H9 (cell line): ENCODE results near the gene TMPRSS7. TPM values are rescaled to one million over a fixed set of nuclear protein-coding genes. Genes with fewer than 3 reads are reported as not detected.

Experiments used
- DNase-seq: peaks from one replicate; pipeline ENCODE4 v3.0.0-alpha.2; 2017
- H2AFZ ChIP-seq: one replicate; pipeline ENCODE4 v1.6.1; 2013; ENCODE audit warnings: mild to moderate bottlenecking, low read length, control low read depth, moderate library complexity
- H2AK5ac ChIP-seq: 2 replicates; pipeline ENCODE4 v1.6.1; 2013; ENCODE audit warnings: low read length, control low read depth, mixed read lengths; ENCODE audit not compliant: insufficient read length
- H2BK120ac ChIP-seq: one replicate; pipeline ENCODE4 v1.6.1; 2013; ENCODE audit warnings: low read depth, mild to moderate bottlenecking, low read length, control low read depth, inconsistent platforms; ENCODE audit not compliant: poor library complexity, severe bottlenecking
- H2BK12ac ChIP-seq: 2 replicates; pipeline ENCODE4 v1.6.1; 2013; ENCODE audit warnings: low read length, control low read depth, mixed read lengths, low read depth; ENCODE audit not compliant: insufficient read length
- H2BK15ac ChIP-seq: 2 replicates; pipeline ENCODE4 v1.6.1; 2013; ENCODE audit warnings: low read depth, low read length, control low read depth
- H2BK20ac ChIP-seq: one replicate; pipeline ENCODE4 v1.6.1; 2013; ENCODE audit warnings: low read depth, mild to moderate bottlenecking, low read length, control low read depth, inconsistent platforms; ENCODE audit not compliant: poor library complexity, severe bottlenecking
- H2BK5ac ChIP-seq: 2 replicates; pipeline ENCODE4 v1.6.1; 2013; ENCODE audit warnings: low read length, control low read depth, mixed read lengths; ENCODE audit not compliant: insufficient read length
- H3K14ac ChIP-seq: 2 replicates; pipeline ENCODE4 v1.6.1; 2013; ENCODE audit warnings: low read length, control low read depth; ENCODE audit not compliant: insufficient read depth
- H3K18ac ChIP-seq: 2 replicates; pipeline ENCODE4 v1.6.1; 2013; ENCODE audit warnings: low read depth, mild to moderate bottlenecking, mixed read lengths, low read length, control low read depth; ENCODE audit not compliant: insufficient read length
- H3K23ac ChIP-seq: 2 replicates; pipeline ENCODE4 v1.6.1; 2013; ENCODE audit warnings: low read length, control low read depth, mixed read lengths, low read depth; ENCODE audit not compliant: insufficient read length
- H3K23me2 ChIP-seq: 2 replicates; pipeline ENCODE4 v1.6.1; 2013; ENCODE audit warnings: low read depth, mild to moderate bottlenecking, mixed read lengths, low read length, control low read depth; ENCODE audit not compliant: insufficient read length, poor library complexity, severe bottlenecking
- H3K27ac ChIP-seq: 2 replicates; pipeline ENCODE4 v1.5.1; 2013; ENCODE audit warnings: low read length, control low read depth, mixed read lengths, low read depth; ENCODE audit not compliant: insufficient read length
- H3K27me3 ChIP-seq: 2 replicates; pipeline ENCODE4 v1.6.1; 2013; ENCODE audit warnings: low read length, control low read depth, inconsistent platforms; ENCODE audit not compliant: insufficient read depth
- H3K4ac ChIP-seq: 2 replicates; pipeline ENCODE4 v1.6.1; 2013; ENCODE audit warnings: low read depth, mild to moderate bottlenecking, control low read depth, inconsistent platforms, low read length, moderate library complexity
- H3K4me1 ChIP-seq: 2 replicates; pipeline ENCODE4 v1.6.1; 2013; ENCODE audit warnings: low read length, control low read depth, inconsistent platforms; ENCODE audit not compliant: insufficient read depth
- H3K4me2 ChIP-seq: 2 replicates; pipeline ENCODE4 v1.6.1; 2013; ENCODE audit warnings: low read length, control low read depth, mixed read lengths; ENCODE audit not compliant: insufficient read length, insufficient read depth
- H3K56ac ChIP-seq: 2 replicates; pipeline ENCODE4 v1.6.1; 2013; ENCODE audit warnings: low read depth, mild to moderate bottlenecking, mixed read lengths, low read length, control low read depth; ENCODE audit not compliant: insufficient read length
- H3K79me1 ChIP-seq: 2 replicates; pipeline ENCODE4 v1.6.1; 2013; ENCODE audit warnings: low read depth, mild to moderate bottlenecking, moderate library complexity, low read length, control low read depth, inconsistent platforms; ENCODE audit not compliant: insufficient read depth, poor library complexity, severe bottlenecking
- H3K79me2 ChIP-seq: 2 replicates; pipeline ENCODE4 v1.6.1; 2013; ENCODE audit warnings: low read length, control low read depth, inconsistent platforms; ENCODE audit not compliant: insufficient read depth
- H3K9ac ChIP-seq: 2 replicates; pipeline ENCODE4 v1.6.1; 2013; ENCODE audit warnings: low read length, control low read depth, mixed read lengths; ENCODE audit not compliant: insufficient read length; ENCODE audit errors: extremely low read depth
- H3K9me3 ChIP-seq: one replicate; pipeline ENCODE4 v1.6.1; 2013; ENCODE audit warnings: low read depth, low read length, inconsistent platforms; ENCODE audit not compliant: control insufficient read depth
- H3T11ph ChIP-seq: one replicate; pipeline ENCODE4 v1.6.1; 2013; ENCODE audit warnings: mild to moderate bottlenecking, low read length, control low read depth, inconsistent platforms
- H4K20me1 ChIP-seq: one replicate; pipeline ENCODE4 v1.6.1; 2013; ENCODE audit not compliant: control insufficient read depth, insufficient read length, insufficient read depth
- H4K5ac ChIP-seq: 2 replicates; pipeline ENCODE4 v1.6.1; 2013; ENCODE audit warnings: low read depth, mild to moderate bottlenecking, mixed read lengths, low read length, control low read depth; ENCODE audit not compliant: insufficient read length
- H4K8ac ChIP-seq: replicated peaks from 2 replicates; pipeline ENCODE4 v1.6.1; 2013; ENCODE audit warnings: low read length, control low read depth, mixed read lengths, low read depth; ENCODE audit not compliant: insufficient read length
- H4K91ac ChIP-seq: 2 replicates; pipeline ENCODE4 v1.6.1; 2013; ENCODE audit warnings: low read depth, mild to moderate bottlenecking, moderate library complexity, mixed read lengths, low read length, control low read depth; ENCODE audit not compliant: insufficient read length
- H3K27ac Mint-ChIP-seq, 3 experiments: 2 replicates in 2 of 3; 3 replicates in 1 of 3; pipeline ENCODE4 v1.8.0; 2020 to 2021; ENCODE audit warnings: mixed read lengths in 3 of 3, mild to moderate bottlenecking in 1 of 3, moderate library complexity in 1 of 3
- H3K27me3 Mint-ChIP-seq: 2 replicates; pipeline ENCODE4 v1.8.0; 2021; ENCODE audit warnings: low read depth, mild to moderate bottlenecking, moderate library complexity, mixed read lengths
- H3K36me3 Mint-ChIP-seq, 3 experiments: 2 replicates in 2 of 3; 3 replicates in 1 of 3; pipeline ENCODE4 v1.8.0; 2020 to 2021; ENCODE audit warnings: low read depth in 3 of 3, mixed read lengths in 3 of 3; ENCODE audit not compliant: insufficient read depth in 1 of 3
- H3K4me1 Mint-ChIP-seq, 2 experiments: 2 replicates each; pipeline ENCODE4 v1.8.0; 2020; ENCODE audit warnings: mixed read lengths in 2 of 2
- H3K4me3 Mint-ChIP-seq, 2 experiments: 2 replicates in 1 of 2; 3 replicates in 1 of 2; pipeline ENCODE4 v1.8.0; 2020 to 2021; ENCODE audit warnings: mild to moderate bottlenecking in 2 of 2, mixed read lengths in 2 of 2, moderate library complexity in 1 of 2
- H3K9me3 Mint-ChIP-seq, 2 experiments: 2 replicates in 1 of 2; 3 replicates in 1 of 2; pipeline ENCODE4 v1.8.0; 2020; ENCODE audit warnings: mild to moderate bottlenecking in 2 of 2, mixed read lengths in 2 of 2, moderate library complexity in 1 of 2
- WGBS: extraction: QIAGEN DNeasy Blood & Tissue Kit; methylation state at CpG from one replicate; pipeline ENCODE4 v1.1.7; 2013; ENCODE audit warnings: missing lambda C conversion rate, low lambda C conversion rate, mixed read lengths; ENCODE audit not compliant: insufficient read length; ENCODE audit errors: extremely low coverage; 5-methylcytosine and 5-hydroxymethylcytosine counted together
- total RNA-seq: library from RNA; stranded (reverse); gene quantifications from 2 replicates; pipeline ENCODE4 v1.2.1, GENCODE V29; 2021
- TF ChIP-seq, protein P1 (sequence below): fragments of 200-600 bp; sonication (generic); conservative IDR thresholded peaks from 3 replicates; pipeline ENCODE4 v1.8.0; 2021; ENCODE audit warnings: antibody characterized with exemption, mild to moderate bottlenecking

Gene TMPRSS7
- total RNA-seq, 1 experiment from 2014 or later = not detected

DNA sequence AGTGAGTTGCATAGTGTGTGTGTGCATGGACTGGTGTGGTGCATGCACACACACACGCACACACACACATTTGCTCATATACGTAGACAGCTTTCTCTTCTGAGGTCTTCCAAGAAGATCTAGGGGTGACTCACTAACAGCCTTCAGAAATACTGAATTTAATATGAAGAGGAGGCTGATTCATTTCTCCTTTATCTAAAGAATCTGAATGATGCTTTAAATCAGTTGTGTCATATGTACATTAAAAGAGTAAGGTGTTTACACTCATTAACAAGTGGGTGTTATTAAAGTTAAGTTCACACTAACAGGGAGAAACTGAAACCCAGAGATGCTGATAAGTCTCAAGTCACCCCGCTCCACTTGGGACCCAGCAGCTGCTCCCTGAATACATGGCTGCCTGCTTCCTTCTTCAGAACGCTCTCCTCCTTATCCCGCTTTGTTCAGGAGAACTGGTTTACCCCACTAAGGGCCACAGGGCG is 22.0 kb downstream of the TMPRSS7 start:
- no peak overlapping the region for H4K5ac ChIP-seq
- no peak overlapping the region for H2BK120ac ChIP-seq
- H2AFZ ChIP-seq = no peak overlapping the region
- H3K23me2 ChIP-seq = no peaks in the 10 kb centered on the region
- TF ChIP-seq, protein P1, sequence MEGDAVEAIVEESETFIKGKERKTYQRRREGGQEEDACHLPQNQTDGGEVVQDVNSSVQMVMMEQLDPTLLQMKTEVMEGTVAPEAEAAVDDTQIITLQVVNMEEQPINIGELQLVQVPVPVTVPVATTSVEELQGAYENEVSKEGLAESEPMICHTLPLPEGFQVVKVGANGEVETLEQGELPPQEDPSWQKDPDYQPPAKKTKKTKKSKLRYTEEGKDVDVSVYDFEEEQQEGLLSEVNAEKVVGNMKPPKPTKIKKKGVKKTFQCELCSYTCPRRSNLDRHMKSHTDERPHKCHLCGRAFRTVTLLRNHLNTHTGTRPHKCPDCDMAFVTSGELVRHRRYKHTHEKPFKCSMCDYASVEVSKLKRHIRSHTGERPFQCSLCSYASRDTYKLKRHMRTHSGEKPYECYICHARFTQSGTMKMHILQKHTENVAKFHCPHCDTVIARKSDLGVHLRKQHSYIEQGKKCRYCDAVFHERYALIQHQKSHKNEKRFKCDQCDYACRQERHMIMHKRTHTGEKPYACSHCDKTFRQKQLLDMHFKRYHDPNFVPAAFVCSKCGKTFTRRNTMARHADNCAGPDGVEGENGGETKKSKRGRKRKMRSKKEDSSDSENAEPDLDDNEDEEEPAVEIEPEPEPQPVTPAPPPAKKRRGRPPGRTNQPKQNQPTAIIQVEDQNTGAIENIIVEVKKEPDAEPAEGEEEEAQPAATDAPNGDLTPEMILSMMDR = no peak
- Mint-ChIP-seq H3K27me3 (no peaks in the 10 kb centered on the region), H3K36me3 (peaks cover 0 to 5% (median 4%) of the 10 kb centered on the region in 3 experiments; a peak in 4 of 7 replicates), H3K4me3 (no peak overlapping the region), H3K27ac (no peak overlapping the region), H3K9me3 (peaks cover 4 to 10% of the 10 kb centered on the region in 2 experiments; a peak in 4 of 5 replicates), H3K4me1 (peaks cover 26 to 32% of the 10 kb centered on the region in 2 experiments)
- no peak overlapping the region for H3K23ac ChIP-seq
- no peak overlapping the region for H2BK5ac ChIP-seq
- H2BK15ac ChIP-seq = no peak overlapping the region
- WGBS = no CpG with 5 or more reads among the region's 6 CpGs
- H3K14ac ChIP-seq = no peak overlapping the region
- no peak overlapping the region for H3K9ac ChIP-seq
- no peaks in the 10 kb centered on the region for H4K20me1 ChIP-seq
- no peak for DNase-seq
- H2BK20ac ChIP-seq = no peak overlapping the region
- H3K4ac ChIP-seq = no peak overlapping the region
- no peaks in the 10 kb centered on the region for H3K27me3 ChIP-seq
- H3K79me1 ChIP-seq = no peaks in the 10 kb centered on the region
- no peak overlapping the region for H3T11ph ChIP-seq
- no peaks in the 10 kb centered on the region for H3K79me2 ChIP-seq
- no peak overlapping the region for H3K4me2 ChIP-seq
- no peak overlapping the region for H2AK5ac ChIP-seq
- no peak overlapping the region for H3K27ac ChIP-seq
- no peak overlapping the region for H3K56ac ChIP-seq
- no peaks in the 10 kb centered on the region for H3K9me3 ChIP-seq
- no peak overlapping the region for H3K18ac ChIP-seq
- H3K4me1 ChIP-seq = peaks cover 4% of the 10 kb centered on the region; the same call in 1 of the 2 replicates
- H4K91ac ChIP-seq = no peak overlapping the region
- H4K8ac ChIP-seq = no peak overlapping the region
- H2BK12ac ChIP-seq = no peak overlapping the region
